GM10266 (cell line): ENCODE results near the gene MGME1.

Experiments used
- DNase-seq: peaks from one replicate; pipeline ENCODE4 v3.0.0; 2012; ENCODE audit errors: extremely low spot score
- CTCF ChIP-seq: IDR thresholded peaks from 2 replicates; pipeline ENCODE4 v1.5.1; 2012; ENCODE audit warnings: mild to moderate bottlenecking, low read depth; ENCODE audit not compliant: control insufficient read depth, insufficient read depth; ENCODE audit errors: missing control alignments

MGME1 gene

DNA sequence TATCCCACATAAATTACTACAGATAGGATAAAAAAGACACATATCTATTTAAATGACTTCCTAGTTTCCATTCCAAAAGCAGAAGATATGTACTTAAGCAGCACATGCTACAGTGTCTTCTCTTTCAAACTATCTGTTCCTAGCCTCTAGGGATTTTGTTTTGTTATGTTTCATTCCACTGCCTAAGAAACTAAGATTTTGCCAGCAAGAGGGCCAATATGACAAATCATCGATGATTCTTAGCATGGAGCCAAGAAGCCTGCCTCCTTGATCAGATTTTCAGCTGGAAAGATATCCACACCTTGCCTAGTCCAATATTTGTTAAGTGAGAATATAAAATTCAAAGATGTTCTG, 7.3 kb upstream of the MGME1 start:
- no peak for DNase-seq
- TF ChIP-seq CTCF = no peak

DNA sequence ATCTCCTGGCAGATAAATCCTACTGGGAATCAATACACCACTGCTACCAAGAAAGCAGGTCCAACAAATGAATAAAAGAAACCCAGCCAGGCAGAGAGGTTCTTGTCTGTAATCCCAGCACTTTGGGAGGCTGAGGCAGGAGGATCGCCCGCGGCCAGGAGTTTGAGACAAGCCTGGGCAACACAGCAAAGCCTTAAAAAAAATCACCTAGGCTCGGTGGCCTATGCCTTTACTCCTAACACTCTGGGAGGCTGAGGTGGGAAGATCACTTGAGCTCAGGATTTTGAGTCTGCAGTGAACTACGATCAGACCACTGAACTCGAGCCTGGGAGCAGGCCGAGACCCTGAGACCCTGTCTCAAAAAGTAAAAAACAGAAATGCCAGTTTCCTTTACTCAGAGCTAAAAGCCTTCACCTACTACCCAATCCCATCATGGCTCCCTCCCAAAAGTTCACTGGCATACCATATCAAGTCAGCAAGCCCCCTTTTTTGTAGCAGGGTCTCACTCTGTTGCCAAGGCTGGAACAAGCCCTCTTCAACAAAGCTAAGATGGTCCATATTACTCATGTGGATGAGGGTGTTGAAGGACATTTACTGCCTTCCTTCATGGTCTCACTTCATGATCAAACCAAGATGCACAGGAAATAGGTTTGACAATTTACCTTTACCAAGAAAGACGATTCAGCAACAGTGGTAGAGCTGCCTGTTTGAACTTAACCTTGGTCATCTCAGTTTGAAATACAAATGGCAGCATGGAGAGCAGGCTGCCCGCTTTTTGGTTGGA, 5.5 kb upstream of the MGME1 start:
- no peak for DNase-seq
- no peak for TF ChIP-seq CTCF

DNA sequence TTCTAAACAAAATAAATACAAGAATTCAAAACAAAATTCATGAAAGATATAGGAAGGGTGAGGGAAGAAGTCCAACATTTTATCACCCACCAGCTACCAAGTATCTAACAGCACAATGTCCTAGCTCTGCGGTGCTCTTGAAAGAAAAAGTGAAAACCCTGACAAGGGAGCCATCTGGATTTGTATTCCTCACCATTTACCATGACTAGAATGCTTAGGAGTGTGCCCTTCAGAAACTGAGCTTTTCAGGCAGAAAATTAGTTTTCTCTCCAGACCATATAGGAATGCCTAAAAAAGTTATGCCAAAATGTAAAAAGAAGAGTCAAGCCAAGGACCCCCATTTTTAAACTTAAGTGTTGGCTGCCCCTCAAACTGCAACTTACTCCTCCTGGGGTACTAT, 4.7 kb upstream of the MGME1 start:
- no peak for DNase-seq

GRCh38 chr20:17964632-17965031, 4.2 kb upstream of the MGME1 start:
- DNase-seq = no peak
- no peak for TF ChIP-seq CTCF

More for the DNA sequence above, 4.7 kb upstream of the MGME1 start:
- no peak for TF ChIP-seq CTCF

DNA sequence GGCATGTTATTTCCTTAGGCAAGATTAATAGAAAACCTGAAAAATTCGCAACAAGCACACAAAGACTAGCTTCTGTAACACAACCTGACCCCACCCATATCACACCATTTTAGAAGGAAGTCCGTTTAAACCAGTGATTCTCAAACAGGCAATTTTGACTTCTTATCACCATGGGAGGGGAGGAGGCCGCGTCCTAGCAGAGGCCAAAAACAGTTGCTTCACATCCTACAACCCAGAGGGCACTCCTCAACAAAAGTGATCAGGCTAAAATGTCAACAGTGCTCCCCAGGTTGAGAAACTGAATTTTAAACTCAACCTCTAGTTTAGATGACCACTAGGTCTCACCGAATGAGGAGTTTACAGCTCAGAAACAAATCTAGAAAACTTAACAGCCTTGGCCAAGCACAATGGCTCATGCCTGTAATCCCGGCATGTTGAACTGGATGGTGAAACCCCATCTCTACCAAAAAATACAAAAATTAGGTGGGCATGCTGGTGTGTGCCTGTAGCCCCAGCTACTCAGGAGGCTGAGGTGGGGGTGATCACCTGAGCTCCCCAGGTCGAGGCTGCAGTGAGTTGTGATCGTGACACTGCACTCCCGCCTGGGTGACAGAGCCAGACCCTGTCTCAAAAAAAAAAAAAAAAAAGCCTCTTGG, 3.6 kb upstream of the MGME1 start:
- TF ChIP-seq CTCF = no peak
- no peak for DNase-seq

GRCh38 chr20:17966432-17967310, 2.1 kb upstream of the MGME1 start:
- DNase-seq = no peak
- peak; percentile 22 for TF ChIP-seq CTCF
